GM18870 (cell line): ENCODE results near the gene MTX2.

ENCODE experiments used
- ATAC-seq: cut with Tn5 transposase; IDR thresholded peaks from one replicate; pipeline ENCODE4 v1.9.1; 2021; ENCODE audit warnings: moderate library complexity; ENCODE audit not compliant: unreplicated experiment

MTX2 gene

DNA sequence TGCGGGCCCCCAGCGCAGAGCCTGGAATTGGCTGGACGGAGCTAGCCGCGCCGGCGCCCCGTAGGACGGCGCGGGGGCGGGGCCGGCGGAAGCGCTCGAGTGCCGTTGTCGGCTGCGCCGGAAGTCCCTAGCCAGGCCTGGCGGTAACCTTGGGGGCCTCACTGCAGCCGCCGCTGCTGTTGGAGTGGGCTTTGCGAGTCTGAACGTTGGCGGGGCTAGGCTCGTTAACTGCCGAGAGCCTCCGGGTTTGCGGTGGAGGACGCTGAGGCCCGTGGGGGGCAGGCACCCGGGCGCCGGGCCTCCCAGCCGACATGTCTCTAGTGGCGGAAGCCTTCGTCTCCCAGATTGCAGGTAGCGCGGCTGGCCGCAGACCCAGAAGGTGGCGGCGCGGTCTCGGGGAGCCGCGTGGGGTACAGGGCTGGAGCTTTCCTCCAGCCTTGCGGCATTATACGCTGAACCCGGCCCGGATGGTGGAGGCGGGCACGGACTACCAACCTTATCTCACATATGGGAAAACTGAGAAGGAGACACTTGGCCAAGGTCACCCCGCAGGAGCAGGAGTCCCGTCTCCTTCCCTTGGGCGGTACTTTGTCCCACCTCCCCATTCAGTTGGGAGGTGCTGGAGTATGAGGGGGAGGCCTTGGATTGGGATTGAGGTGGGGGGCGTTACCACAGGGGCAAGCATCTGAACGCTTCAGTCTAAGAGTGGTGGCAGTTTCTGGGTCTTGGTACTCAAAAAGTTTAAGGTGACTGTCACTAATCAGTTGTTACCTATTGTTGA is at the start of gene MTX2:
Gene MTX2, plus strand, starts transcription at position 124 of the 781 bp plus-strand sequence. Its CDS starts 188 bp downstream, at position 312.
- peak; percentile 82 for ATAC-seq

- ATAC-seq, result no peak
These were observed 41.4 kb upstream of the MTX2 start for GRCh38 chr2:176227874-176228273.

DNA sequence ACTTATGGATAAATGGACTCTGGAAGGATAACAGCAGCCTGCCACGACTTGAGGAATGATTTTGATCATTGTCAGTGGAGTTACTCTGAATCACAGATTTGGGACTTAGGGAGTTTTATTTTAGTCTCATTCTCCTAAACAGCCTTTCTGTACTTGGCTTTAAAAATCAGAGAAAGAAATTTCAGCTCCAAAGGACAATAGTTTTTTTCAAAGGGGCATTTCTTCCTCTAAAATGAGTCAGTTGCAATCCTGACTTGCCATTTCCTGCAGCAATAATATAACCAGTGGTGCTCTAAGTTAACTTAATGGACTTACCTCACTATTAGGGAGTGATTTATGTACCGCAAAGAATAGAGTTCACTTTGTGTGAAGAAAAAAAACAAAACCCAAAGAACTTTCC is 35.1 kb upstream of the MTX2 start:
- ATAC-seq, result no peak

DNA sequence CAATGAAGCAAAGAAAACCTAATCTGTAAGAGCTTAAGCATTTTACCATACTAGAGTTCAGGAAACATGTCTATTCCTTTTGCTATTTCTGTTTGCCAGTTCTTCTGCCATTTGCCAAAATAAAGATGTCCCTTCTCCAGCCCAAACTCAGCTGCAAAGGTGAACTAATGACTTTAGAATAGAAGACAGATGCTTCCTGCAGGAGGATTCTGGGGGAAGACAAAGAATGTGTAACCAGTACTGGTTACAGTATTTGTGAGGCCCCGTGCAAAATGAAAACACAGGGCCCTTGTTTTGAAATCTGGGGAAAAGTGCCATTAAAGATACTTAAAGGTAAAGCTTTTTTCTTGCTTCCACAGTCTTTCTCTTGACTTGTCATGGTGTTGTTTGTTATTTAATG is 34.3 kb upstream of the MTX2 start:
- no peak for ATAC-seq

GRCh38 chr2:176237456-176237855 is 31.8 kb upstream of the MTX2 start:
- ATAC-seq, result no peak

GRCh38 chr2:176239031-176239430 is 30.2 kb upstream of the MTX2 start:
- ATAC-seq, result no peak

- no peak for ATAC-seq
These were observed 28.9 kb upstream of the MTX2 start for GRCh38 chr2:176240301-176240700.

DNA sequence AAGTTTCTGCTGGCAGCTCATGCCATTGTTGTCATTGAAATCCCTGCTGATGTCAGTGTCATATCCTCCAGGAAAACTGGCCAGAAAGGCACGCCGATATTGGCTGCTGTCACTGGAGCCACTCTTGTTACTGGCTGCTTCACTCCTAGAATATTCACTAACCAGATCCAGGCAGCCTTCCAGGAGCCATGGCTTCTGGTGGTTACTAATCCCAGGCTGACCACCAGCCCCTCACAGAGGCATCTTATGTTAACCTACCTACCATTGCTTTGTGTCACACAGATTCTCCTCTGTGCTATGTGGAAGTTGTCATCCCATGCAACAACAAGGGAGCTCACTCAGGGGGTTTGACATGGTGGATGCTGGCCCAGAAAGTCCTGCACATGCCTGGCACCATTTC is 27.0 kb upstream of the MTX2 start:
- no peak for ATAC-seq

GRCh38 chr2:176246331-176246730 is 22.9 kb upstream of the MTX2 start:
- ATAC-seq, result no peak

DNA sequence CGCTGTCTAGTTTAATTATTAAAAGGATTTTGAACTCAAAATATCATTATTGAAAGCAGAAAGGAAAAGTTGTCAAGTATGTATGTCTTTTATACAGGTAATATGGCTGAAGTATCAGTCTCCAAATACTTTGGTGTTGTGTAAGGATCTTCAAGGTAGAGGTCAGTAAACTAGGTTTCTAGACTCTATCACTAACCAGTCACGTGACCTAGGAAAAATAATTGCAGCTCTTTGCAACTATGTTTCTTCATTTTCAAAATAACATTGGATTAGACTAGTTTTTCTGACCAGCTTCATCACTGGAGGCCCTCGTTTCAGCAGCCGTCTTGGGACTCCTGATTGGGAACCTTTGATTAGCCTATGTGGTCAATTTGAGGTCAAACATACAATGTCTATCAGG is 21.4 kb upstream of the MTX2 start:
- no peak for ATAC-seq

GRCh38 chr2:176251928-176252327 is 17.3 kb upstream of the MTX2 start:
- ATAC-seq, result no peak

DNA sequence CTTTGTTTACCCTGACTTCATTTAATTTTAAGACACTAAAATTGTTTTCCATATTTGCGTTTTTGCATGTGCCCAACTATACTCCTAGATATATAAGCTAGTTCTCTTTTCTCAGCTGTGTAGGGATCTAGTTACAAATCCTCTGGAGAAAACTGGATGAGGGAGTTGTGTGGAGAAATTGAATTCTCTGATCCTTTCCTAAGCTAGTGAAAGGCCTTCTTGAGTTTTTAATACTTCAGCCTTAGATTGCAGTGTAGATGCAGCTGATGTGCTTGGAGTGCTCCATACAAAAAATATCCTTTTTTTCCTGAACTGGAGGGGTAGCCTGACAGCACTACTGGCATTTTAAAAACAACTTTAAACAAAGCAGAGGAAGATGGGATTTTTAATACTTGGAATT is 8.6 kb upstream of the MTX2 start:
- ATAC-seq, result no peak

GRCh38 chr2:176261136-176261535 is 8.1 kb upstream of the MTX2 start:
- no peak for ATAC-seq

DNA sequence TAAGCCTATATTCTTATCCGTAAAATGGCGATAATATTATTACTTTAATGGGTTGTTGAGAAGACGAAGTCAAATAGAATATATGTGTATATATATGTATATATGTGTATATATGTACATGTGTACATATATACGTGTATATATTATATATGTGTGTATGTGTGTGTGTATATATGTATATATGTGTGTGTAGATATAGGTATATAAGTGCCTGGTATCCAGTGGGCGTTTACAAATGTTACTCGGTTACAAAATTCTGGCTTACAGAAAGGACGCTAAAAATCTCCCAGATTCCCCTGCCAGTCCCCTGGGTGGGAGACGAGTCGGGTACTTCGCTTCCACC is 295 bp upstream of the MTX2 start:
- peak; percentile 34 for ATAC-seq

GRCh38 chr2:176270100-176270750 is 983 bp downstream of the MTX2 start:
- ATAC-seq, result no peak

DNA sequence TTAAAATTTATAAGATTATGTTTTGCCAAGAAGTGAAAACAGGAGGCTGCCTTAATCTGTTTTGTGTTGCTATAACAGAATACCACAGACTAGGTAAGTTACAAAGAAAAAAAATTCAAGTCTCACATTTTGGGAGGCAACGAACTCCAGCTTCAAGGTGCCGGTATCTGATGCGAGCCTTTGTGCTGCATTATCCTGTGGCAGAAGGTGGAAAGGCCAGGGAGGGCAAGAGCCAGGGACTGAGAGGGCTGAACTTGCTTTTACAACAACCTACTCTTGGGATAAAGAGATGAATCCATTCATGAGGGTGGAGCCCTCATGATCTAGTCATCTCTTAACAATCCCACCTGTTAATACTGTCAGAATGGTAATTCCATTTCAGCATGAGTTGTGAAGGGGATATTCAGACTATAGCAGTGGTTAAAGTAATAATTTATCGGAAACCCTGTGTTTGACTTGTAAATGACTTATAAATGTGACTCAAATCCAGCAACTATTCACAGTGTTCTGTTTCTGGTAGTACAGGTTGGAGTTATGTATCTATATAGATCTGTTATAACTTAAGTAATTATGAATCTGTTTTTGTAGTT is 3.7 kb downstream of the MTX2 start:
- no peak for ATAC-seq

GRCh38 chr2:176278927-176279326 is 9.7 kb downstream of the MTX2 start:
- ATAC-seq, result no peak

DNA sequence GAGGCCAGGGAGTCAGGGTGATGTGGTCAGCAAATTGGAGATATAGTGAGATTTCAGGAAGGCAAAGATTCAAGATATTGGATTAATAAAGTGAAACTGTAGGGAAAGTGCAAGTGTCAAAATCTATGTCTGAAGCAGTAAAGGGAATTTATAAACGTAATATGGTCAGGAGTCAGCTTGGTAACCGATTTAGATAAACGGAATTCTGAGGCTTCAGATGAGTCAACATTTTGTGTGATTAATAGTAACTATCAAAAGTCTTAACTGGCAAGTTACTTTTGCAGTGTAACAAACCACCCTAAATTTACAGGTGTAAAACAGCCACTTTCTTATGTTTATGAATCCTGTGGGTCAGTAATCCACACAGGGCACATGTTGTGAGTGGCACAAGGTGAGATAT is 10.9 kb downstream of the MTX2 start:
- ATAC-seq, result no peak

DNA sequence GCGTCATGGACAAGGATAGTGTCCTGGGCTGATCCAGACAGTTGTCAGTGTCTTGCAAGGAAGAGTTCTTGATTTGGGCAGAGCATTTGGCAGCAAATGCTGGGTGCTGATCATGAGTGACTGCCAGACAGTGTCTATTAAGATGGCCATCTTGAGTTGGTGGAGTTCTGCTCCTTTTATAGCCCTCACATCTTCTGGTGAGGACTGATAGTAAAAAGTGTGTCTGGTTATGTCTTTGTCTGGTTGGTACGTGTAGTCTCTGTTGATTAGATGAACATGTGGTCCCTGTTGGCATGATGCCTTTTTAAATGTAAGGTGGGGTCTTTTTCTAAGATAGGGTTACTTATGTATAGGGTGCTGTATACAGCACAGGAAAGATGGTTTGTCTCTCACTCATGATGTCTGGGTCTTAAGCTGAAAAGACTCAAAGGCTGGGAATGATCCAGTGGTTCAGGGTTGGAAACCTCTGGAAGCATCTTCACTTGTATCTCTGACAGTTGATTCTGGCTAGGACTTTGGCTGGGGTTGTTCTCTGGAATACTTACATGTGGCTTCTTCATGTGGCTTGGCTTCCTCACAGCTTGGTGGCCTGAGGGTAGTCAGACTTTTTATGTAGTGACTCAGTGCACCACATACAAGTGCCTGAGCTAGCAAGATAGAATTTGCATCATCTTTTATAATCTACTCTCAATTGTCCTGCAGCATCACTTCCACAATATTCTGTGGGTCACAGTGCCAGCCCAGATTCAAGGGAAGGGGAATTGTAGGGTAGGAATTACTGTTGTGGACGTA is 11.8 kb downstream of the MTX2 start:
- ATAC-seq, result no peak

DNA sequence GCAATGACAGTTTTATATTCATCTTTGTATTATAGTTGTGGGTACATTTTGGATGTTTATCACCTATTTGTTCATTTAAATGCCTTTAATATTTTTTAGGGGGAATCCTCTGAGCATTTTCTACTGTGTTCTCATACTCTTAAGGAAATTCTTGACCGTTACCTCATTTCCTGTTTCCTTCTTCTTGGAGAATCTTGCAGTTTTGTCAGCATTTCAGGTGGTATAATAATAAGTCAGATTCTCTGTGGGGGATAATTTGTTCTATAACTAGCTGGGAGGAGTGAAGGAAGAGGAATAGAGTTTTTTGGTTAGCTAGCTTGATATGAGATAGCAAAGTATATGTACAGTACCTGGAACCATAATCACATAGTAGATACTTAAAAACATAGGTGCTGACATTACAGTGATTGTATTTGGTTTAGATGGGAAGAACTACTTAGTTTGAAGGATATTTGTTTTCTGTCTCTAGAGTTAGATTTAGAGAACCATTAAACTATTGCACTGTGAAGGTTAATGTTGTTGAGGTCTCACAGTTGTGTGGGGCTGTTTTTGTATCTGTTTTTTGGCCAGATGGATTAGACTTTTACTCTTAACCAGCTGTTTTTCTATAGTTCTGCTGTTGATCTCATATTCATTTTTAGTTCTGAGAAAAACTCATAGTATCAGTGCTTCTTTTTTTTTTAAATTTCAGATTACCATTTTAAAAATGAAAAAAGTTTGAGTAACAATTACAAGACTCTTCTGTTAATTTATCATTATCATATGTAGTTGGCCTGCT is 14.2 kb downstream of the MTX2 start:
- ATAC-seq, result no peak
